WTC11 (cell line): ENCODE results near the gene HINT3. TPM values are rescaled to one million over a fixed set of nuclear protein-coding genes. Genes with fewer than 3 reads are reported as not detected.

Experiments
- ATAC-seq: fragments of 200-7000 bp; cut with Tn5 transposase; 2 replicates; pipeline ENCODE4 v1.10.0; 2021; ENCODE audit warnings: mild to moderate bottlenecking, moderate library complexity
- Bru-seq: library from RNA; stranded (reverse); fragments of 400-500 nt; gene quantifications from one replicate; lab custom pipeline; 2021; lab: Mats Ljungman, UMichigan
- CTCF ChIA-PET: fragments of 300-600 bp; sonication (Branson Sonifier 250); formaldehyde crosslinking; loops from one replicate; lab custom pipeline; 2021; ENCODE audit warnings: antibody characterized with exemption; lab: Charles Lee
- POLR2A ChIA-PET: fragments of 350-600 bp; sonication (Branson Sonifier 250); formaldehyde crosslinking; loops from one replicate; lab custom pipeline; 2021; ENCODE audit warnings: antibody characterized with exemption; lab: Charles Lee
- DNase-seq: peaks from one replicate; pipeline ENCODE4 v3.0.0; 2021; ENCODE audit warnings: low spot score
- H3K27ac Mint-ChIP-seq: 2 replicates; pipeline ENCODE4 v1.8.0; 2021; ENCODE audit warnings: mixed read lengths
- H3K27me3 Mint-ChIP-seq: 2 replicates; pipeline ENCODE4 v1.8.0; 2021; ENCODE audit warnings: low read depth, mild to moderate bottlenecking, moderate library complexity, mixed read lengths
- H3K36me3 Mint-ChIP-seq: 2 replicates; pipeline ENCODE4 v1.8.0; 2021; ENCODE audit warnings: mixed read lengths
- H3K4me1 Mint-ChIP-seq: 2 replicates; pipeline ENCODE4 v1.8.0; 2022; ENCODE audit warnings: mixed read lengths
- H3K4me3 Mint-ChIP-seq: 2 replicates; pipeline ENCODE4 v1.8.0; 2021; ENCODE audit warnings: mild to moderate bottlenecking, moderate library complexity, mixed read lengths
- H3K9me3 Mint-ChIP-seq: 2 replicates; pipeline ENCODE4 v1.8.0; 2021; ENCODE audit warnings: mixed read lengths
- CREB1 ChIP-seq: sonication (generic); formaldehyde crosslinking; IDR thresholded peaks from 2 replicates; pipeline ENCODE4 v1.8.0; 2023; ENCODE audit warnings: mild to moderate bottlenecking, missing genetic modification reagents
- EMX1 ChIP-seq: fragments of 250-450 bp; sonication (Bioruptor Pico); IDR thresholded peaks from 2 replicates; pipeline ENCODE4 v1.8.0; 2021; ENCODE audit warnings: mild to moderate bottlenecking
- ETV6 ChIP-seq: sonication (generic); formaldehyde crosslinking; IDR thresholded peaks from 2 replicates; pipeline ENCODE4 v1.8.1; 2022; ENCODE audit warnings: mild to moderate bottlenecking, missing genetic modification reagents
- FOXJ3 ChIP-seq: sonication (generic); formaldehyde crosslinking; IDR thresholded peaks from 2 replicates; pipeline ENCODE4 v1.9.0; 2021; ENCODE audit warnings: missing genetic modification reagents, mild to moderate bottlenecking, borderline replicate concordance
- GABPB1 ChIP-seq: sonication (generic); formaldehyde crosslinking; IDR thresholded peaks from 2 replicates; pipeline ENCODE4 v1.8.1; 2023; ENCODE audit warnings: mild to moderate bottlenecking, missing genetic modification reagents
- GRHL2 ChIP-seq: fragments of 250-450 bp; sonication (Bioruptor Pico); IDR thresholded peaks from 2 replicates; pipeline ENCODE4 v1.8.0; 2022; ENCODE audit warnings: mild to moderate bottlenecking, moderate library complexity; ENCODE audit not compliant: insufficient replicate concordance, severe bottlenecking
- HMGA2 ChIP-seq: fragments of 250-450 bp; sonication (Bioruptor Pico); IDR thresholded peaks from 2 replicates; pipeline ENCODE4 v1.4.0; 2021; ENCODE audit warnings: mild to moderate bottlenecking, moderate library complexity
- JUN ChIP-seq: sonication (generic); formaldehyde crosslinking; IDR thresholded peaks from 2 replicates; pipeline ENCODE4 v1.8.0; 2023; ENCODE audit warnings: mild to moderate bottlenecking, missing genetic modification reagents
- MXD4 ChIP-seq: fragments of 250-450 bp; sonication (Bioruptor Pico); IDR thresholded peaks from 2 replicates; pipeline ENCODE4 v1.8.0; 2021; ENCODE audit warnings: mild to moderate bottlenecking, moderate library complexity, borderline replicate concordance
- NFYB ChIP-seq: sonication (generic); formaldehyde crosslinking; conservative IDR thresholded peaks from 2 replicates; pipeline ENCODE4 v1.8.0; 2022; ENCODE audit warnings: low read depth, missing genetic modification reagents
- OVOL2 ChIP-seq: fragments of 250-450 bp; sonication (Bioruptor Pico); IDR thresholded peaks from 2 replicates; pipeline ENCODE4 v1.9.0; 2021; ENCODE audit warnings: mild to moderate bottlenecking, borderline replicate concordance
- PRRX2 ChIP-seq: fragments of 250-450 bp; sonication (Bioruptor Pico); IDR thresholded peaks from 2 replicates; pipeline ENCODE4 v1.8.0; 2021; ENCODE audit warnings: mild to moderate bottlenecking
- RORB ChIP-seq: fragments of 250-450 bp; sonication (Bioruptor Pico); IDR thresholded peaks from 2 replicates; pipeline ENCODE4 v1.9.0; 2021; ENCODE audit warnings: mild to moderate bottlenecking
- SOX15 ChIP-seq: fragments of 250-450 bp; sonication (Bioruptor Pico); IDR thresholded peaks from 2 replicates; pipeline ENCODE4 v1.9.0; 2021; ENCODE audit warnings: mild to moderate bottlenecking
- TCF7 ChIP-seq: sonication (generic); formaldehyde crosslinking; IDR thresholded peaks from 2 replicates; pipeline ENCODE4 v1.8.0; 2022; ENCODE audit warnings: mild to moderate bottlenecking, low read depth, missing genetic modification reagents, moderate library complexity
- ZBTB21 ChIP-seq: sonication (generic); formaldehyde crosslinking; IDR thresholded peaks from 2 replicates; pipeline ENCODE4 v1.8.1; 2023; ENCODE audit warnings: mild to moderate bottlenecking, missing genetic modification reagents, borderline replicate concordance
- ZNF219 ChIP-seq: sonication (generic); formaldehyde crosslinking; IDR thresholded peaks from 2 replicates; pipeline ENCODE4 v1.8.0; 2023; ENCODE audit warnings: missing genetic modification reagents, mild to moderate bottlenecking, borderline replicate concordance
- ZNF232 ChIP-seq: sonication (generic); formaldehyde crosslinking; IDR thresholded peaks from 2 replicates; pipeline ENCODE4 v1.8.0; 2022; ENCODE audit warnings: mild to moderate bottlenecking, missing genetic modification reagents
- ZNF317 ChIP-seq: sonication (generic); formaldehyde crosslinking; IDR thresholded peaks from 2 replicates; pipeline ENCODE4 v1.8.1; 2023; ENCODE audit warnings: low read depth, mild to moderate bottlenecking, moderate library complexity, missing genetic modification reagents, borderline replicate concordance
- ZNF396 ChIP-seq: fragments of 250-450 bp; sonication (Bioruptor Pico); IDR thresholded peaks from 2 replicates; pipeline ENCODE4 v1.8.0; 2021; ENCODE audit warnings: mild to moderate bottlenecking, moderate library complexity, borderline replicate concordance
- long read RNA-seq, 3 experiments: library from RNA in 1 of 3; library from capped mRNA in 1 of 3; library from polyadenylated mRNA in 1 of 3; unstranded in 2 of 3; stranded (forward) in 1 of 3; transcript quantifications; one replicate each; pipeline ENCODE4 v2.0.0, GENCODE V29; 2021
- total RNA-seq: library from RNA; stranded (reverse); gene quantifications from 3 replicates; pipeline ENCODE4 v1.2.3, GENCODE V29; 2021
- TF ChIP-seq, protein P1 (sequence below): sonication (generic); formaldehyde crosslinking; IDR thresholded peaks from 2 replicates; pipeline ENCODE4 v1.8.1; 2022; ENCODE audit warnings: low read depth, mild to moderate bottlenecking, moderate library complexity, missing genetic modification reagents, borderline replicate concordance
- TF ChIP-seq, protein P2 (sequence below): sonication (generic); formaldehyde crosslinking; IDR thresholded peaks from 2 replicates; pipeline ENCODE4 v1.8.0; 2022; ENCODE audit warnings: mild to moderate bottlenecking, missing genetic modification reagents
- TF ChIP-seq, protein P3 (sequence below): fragments of 250-450 bp; sonication (Bioruptor Pico); IDR thresholded peaks from 2 replicates; pipeline ENCODE4 v1.9.0; 2021; ENCODE audit warnings: moderate library complexity, mild to moderate bottlenecking, inconsistent platforms, borderline replicate concordance
- TF ChIP-seq, protein P4 (sequence below): sonication (generic); formaldehyde crosslinking; IDR thresholded peaks from 2 replicates; pipeline ENCODE4 v1.8.0; 2023; ENCODE audit warnings: mild to moderate bottlenecking, missing genetic modification reagents
- TF ChIP-seq, protein P5 (sequence below): sonication (generic); formaldehyde crosslinking; IDR thresholded peaks from 2 replicates; pipeline ENCODE4 v1.8.1; 2023; ENCODE audit warnings: mild to moderate bottlenecking, moderate library complexity, missing genetic modification reagents
- TF ChIP-seq, protein P6 (sequence below): sonication (generic); formaldehyde crosslinking; IDR thresholded peaks from 2 replicates; pipeline ENCODE4 v1.8.1; 2023; ENCODE audit warnings: mild to moderate bottlenecking, missing genetic modification reagents

Gene HINT3
- 9.4 to 10.2 TPM (median 9.9 TPM) in 3 replicates for total RNA-seq
- Bru-seq, nascent RNA, result percentile 65 among the genes with signal in this experiment
- long read RNA-seq, experiment 1, partial matches to known transcripts, result 0 of 5 reads
- long read RNA-seq, experiment 1, other reads (novel, unspliced or antisense), result 2 of 5 reads
- long read RNA-seq, experiment 2, partial matches to known transcripts, result 0 of 12 reads
- long read RNA-seq, experiment 2, other reads (novel, unspliced or antisense), result 9 of 12 reads
- long read RNA-seq, experiment 3, partial matches to known transcripts, result 0 of 3 reads
- long read RNA-seq, experiment 3, other reads (novel, unspliced or antisense), result 0 of 3 reads

DNA sequence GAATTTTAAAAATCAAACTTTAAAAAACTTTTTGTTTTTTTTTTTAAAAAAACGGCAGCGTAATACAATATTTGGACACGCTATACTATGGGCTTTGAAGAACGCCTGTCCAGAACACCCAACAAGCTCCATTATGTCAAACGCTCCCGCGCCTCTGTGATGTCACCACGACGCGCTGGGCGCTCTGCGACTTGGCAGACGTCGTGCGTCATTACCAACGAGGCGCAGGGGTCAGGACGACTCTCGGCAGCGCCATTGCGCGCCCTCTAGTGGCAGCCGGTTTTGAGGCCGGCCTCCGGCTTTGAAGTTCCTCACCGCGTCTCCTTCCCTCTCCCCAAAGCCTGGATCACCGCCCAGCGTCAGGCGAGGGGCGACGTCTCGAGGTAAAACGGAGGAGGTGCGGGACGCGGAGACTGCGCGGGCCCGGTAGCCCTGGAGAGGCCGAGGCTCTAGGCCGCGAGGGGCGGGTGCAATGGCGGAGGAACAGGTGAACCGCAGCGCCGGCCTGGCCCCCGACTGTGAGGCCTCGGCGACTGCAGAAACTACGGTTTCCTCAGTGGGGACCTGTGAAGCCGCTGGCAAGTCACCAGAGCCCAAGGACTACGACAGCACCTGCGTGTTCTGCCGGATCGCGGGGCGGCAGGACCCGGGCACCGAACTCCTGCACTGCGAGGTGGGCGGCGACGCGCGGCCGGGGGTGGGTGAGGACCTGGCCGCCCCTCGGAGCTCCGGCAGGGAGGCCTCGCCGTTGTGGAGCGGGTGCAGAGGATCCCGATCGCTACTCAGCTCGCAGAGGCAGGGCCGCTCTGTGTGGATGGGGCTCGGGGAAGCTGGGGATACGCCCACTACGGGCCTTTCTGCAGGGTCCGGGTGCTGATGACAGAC lies at the start of gene HINT3:
Gene HINT3 (plus strand): TSS at position 265 of the 885 bp plus-strand sequence. CDS start 208 bp downstream, at position 473.
- no peak within 1 kb of the TSS; the same call in none of the 2 replicates for H3K27ac Mint-ChIP-seq
- POLR2A ChIA-PET, result interaction anchor here (1.0 to 3.1 kb wide), 3 partner anchors 9 to 166 kb away, joined by 3 to 14 read pairs (median 11); partner anchors contain the start of genes NCOA7 and TRMT11
- no peak for TF ChIP-seq ZNF317
- no peak for TF ChIP-seq TCF7 (CRISPR knock-in tag)
- TF ChIP-seq, protein P1, sequence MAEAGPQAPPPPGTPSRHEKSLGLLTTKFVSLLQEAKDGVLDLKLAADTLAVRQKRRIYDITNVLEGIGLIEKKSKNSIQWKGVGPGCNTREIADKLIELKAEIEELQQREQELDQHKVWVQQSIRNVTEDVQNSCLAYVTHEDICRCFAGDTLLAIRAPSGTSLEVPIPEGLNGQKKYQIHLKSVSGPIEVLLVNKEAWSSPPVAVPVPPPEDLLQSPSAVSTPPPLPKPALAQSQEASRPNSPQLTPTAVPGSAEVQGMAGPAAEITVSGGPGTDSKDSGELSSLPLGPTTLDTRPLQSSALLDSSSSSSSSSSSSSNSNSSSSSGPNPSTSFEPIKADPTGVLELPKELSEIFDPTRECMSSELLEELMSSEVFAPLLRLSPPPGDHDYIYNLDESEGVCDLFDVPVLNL (CRISPR knock-in tag), result no peak
- TF ChIP-seq RORB (CRISPR knock-in tag), result no peak
- TF ChIP-seq, protein P2, sequence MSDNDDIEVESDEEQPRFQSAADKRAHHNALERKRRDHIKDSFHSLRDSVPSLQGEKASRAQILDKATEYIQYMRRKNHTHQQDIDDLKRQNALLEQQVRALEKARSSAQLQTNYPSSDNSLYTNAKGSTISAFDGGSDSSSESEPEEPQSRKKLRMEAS, result peak; percentile 78
- peak; percentile 99 for TF ChIP-seq ZBTB21 (CRISPR knock-in tag)
- 0 out of 2 replicates have a peak, but pooled peaks have one; percentile 35 for TF ChIP-seq CREB1 (CRISPR knock-in tag)
- TF ChIP-seq, protein P3, sequence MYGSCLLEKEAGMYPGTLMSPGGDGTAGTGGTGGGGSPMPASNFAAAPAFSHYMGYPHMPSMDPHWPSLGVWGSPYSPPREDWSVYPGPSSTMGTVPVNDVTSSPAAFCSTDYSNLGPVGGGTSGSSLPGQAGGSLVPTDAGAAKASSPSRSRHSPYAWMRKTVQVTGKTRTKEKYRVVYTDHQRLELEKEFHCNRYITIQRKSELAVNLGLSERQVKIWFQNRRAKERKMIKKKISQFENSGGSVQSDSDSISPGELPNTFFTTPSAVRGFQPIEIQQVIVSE (CRISPR knock-in tag), result no peak
- TF ChIP-seq MXD4 (CRISPR knock-in tag), result no peak
- TF ChIP-seq, protein P4, sequence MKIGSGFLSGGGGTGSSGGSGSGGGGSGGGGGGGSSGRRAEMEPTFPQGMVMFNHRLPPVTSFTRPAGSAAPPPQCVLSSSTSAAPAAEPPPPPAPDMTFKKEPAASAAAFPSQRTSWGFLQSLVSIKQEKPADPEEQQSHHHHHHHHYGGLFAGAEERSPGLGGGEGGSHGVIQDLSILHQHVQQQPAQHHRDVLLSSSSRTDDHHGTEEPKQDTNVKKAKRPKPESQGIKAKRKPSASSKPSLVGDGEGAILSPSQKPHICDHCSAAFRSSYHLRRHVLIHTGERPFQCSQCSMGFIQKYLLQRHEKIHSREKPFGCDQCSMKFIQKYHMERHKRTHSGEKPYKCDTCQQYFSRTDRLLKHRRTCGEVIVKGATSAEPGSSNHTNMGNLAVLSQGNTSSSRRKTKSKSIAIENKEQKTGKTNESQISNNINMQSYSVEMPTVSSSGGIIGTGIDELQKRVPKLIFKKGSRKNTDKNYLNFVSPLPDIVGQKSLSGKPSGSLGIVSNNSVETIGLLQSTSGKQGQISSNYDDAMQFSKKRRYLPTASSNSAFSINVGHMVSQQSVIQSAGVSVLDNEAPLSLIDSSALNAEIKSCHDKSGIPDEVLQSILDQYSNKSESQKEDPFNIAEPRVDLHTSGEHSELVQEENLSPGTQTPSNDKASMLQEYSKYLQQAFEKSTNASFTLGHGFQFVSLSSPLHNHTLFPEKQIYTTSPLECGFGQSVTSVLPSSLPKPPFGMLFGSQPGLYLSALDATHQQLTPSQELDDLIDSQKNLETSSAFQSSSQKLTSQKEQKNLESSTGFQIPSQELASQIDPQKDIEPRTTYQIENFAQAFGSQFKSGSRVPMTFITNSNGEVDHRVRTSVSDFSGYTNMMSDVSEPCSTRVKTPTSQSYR (CRISPR knock-in tag), result no peak
- TF ChIP-seq, protein P5, sequence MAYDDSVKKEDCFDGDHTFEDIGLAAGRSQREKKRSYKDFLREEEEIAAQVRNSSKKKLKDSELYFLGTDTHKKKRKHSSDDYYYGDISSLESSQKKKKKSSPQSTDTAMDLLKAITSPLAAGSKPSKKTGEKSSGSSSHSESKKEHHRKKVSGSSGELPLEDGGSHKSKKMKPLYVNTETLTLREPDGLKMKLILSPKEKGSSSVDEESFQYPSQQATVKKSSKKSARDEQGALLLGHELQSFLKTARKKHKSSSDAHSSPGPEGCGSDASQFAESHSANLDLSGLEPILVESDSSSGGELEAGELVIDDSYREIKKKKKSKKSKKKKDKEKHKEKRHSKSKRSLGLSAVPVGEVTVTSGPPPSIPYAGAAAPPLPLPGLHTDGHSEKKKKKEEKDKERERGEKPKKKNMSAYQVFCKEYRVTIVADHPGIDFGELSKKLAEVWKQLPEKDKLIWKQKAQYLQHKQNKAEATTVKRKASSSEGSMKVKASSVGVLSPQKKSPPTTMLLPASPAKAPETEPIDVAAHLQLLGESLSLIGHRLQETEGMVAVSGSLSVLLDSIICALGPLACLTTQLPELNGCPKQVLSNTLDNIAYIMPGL, result peak; percentile 100
- TF ChIP-seq FOXJ3, result no peak
- TF ChIP-seq ZNF232 (CRISPR knock-in tag), result peak; percentile 59; the same call in 1 of the 2 replicates
- TF ChIP-seq ETV6 (CRISPR knock-in tag), result peak; percentile 95
- no peak for TF ChIP-seq EMX1 (CRISPR knock-in tag)
- TF ChIP-seq ZNF219 (CRISPR knock-in tag), result no peak
- TF ChIP-seq OVOL2 (CRISPR knock-in tag), result no peak
- TF ChIP-seq GRHL2 (CRISPR knock-in tag), result no peak
- no peak for TF ChIP-seq JUN (CRISPR knock-in tag)
- no peak for TF ChIP-seq ZNF396 (CRISPR knock-in tag)
- peak; percentile 86 for TF ChIP-seq GABPB1
- TF ChIP-seq SOX15 (CRISPR knock-in tag), result no peak
- TF ChIP-seq HMGA2 (CRISPR knock-in tag), result no peak
- no peak for TF ChIP-seq PRRX2 (CRISPR knock-in tag)
- TF ChIP-seq, protein P6, sequence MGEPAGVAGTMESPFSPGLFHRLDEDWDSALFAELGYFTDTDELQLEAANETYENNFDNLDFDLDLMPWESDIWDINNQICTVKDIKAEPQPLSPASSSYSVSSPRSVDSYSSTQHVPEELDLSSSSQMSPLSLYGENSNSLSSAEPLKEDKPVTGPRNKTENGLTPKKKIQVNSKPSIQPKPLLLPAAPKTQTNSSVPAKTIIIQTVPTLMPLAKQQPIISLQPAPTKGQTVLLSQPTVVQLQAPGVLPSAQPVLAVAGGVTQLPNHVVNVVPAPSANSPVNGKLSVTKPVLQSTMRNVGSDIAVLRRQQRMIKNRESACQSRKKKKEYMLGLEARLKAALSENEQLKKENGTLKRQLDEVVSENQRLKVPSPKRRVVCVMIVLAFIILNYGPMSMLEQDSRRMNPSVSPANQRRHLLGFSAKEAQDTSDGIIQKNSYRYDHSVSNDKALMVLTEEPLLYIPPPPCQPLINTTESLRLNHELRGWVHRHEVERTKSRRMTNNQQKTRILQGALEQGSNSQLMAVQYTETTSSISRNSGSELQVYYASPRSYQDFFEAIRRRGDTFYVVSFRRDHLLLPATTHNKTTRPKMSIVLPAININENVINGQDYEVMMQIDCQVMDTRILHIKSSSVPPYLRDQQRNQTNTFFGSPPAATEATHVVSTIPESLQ (CRISPR knock-in tag), result no peak
- TF ChIP-seq NFYB (CRISPR knock-in tag), result no peak

More for the DNA sequence above, at the start of gene HINT3:
- Mint-ChIP-seq H3K9me3 (peaks cover 8% of the 10 kb centered on the region), H3K36me3 (peaks cover 4% of the 10 kb centered on the region; the same call in 1 of the 2 replicates), H3K27me3 (no peaks in the 10 kb centered on the region), H3K4me1 (peaks cover 4% of the 10 kb centered on the region; the same call in 1 of the 2 replicates), H3K4me3 (no peak within 1 kb of the TSS)
- ATAC-seq (peak; percentile 74), DNase-seq (peak; percentile 99)
- CTCF ChIA-PET, result interaction anchor here (0.5 to 3.0 kb wide), 56 partner anchors 8 to 1341 kb away, joined by 3 to 42 read pairs (median 4); partner anchors contain the start of genes HDDC2, NCOA7 and TRMT11
